Naive thymus-derived CD4-positive, alpha-beta T cell (primary cell): Measurements from ENCODE around the gene TRPV6. TPM values are rescaled to one million over a fixed set of nuclear protein-coding genes. Genes with fewer than 3 reads are reported as not detected.

ENCODE experiments used
- ATAC-seq: fragments of 150-1000 bp; cut with Tn5 transposase; 2 replicates; pipeline ENCODE4 v1.10.0; 2021; ENCODE audit warnings: mild to moderate bottlenecking, moderate library complexity
- CTCF ChIA-PET: fragments of 350-600 bp; sonication (Branson Sonifier 250); formaldehyde crosslinking; loops from one replicate; lab custom pipeline; 2021; ENCODE audit warnings: antibody characterized with exemption; lab: Charles Lee
- POLR2A ChIA-PET: fragments of 350-600 bp; sonication (Branson Sonifier 250); formaldehyde crosslinking; loops from one replicate; lab custom pipeline; 2021; ENCODE audit warnings: antibody characterized with exemption, inconsistent platforms; lab: Charles Lee
- DNase-seq, 9 donors: peaks; one replicate each; pipeline versions ENCODE4 v3.0.0 to v3.0.0-alpha.2; 2020 to 2022; ENCODE audit warnings: mixed read lengths in 1 of 9
- H3K27ac ChIP-seq: one replicate; pipeline ENCODE4 v1.7.0; 2013; ENCODE audit warnings: mild to moderate bottlenecking, low read depth, low read length, moderate library complexity
- H3K27me3 ChIP-seq, 2 donors: one replicate each; pipeline ENCODE4 v1.7.0; 2013; ENCODE audit warnings: low read length in 2 of 2, mild to moderate bottlenecking in 2 of 2, moderate library complexity in 2 of 2; ENCODE audit not compliant: control insufficient read depth in 2 of 2, insufficient read depth in 2 of 2
- H3K36me3 ChIP-seq, 3 experiments: 1 replicate in 2 of 3; 2 replicates in 1 of 3; pipeline ENCODE4 v1.7.0; 2013; ENCODE audit warnings: low read length in 3 of 3, mild to moderate bottlenecking in 3 of 3, moderate library complexity in 1 of 3; ENCODE audit not compliant: insufficient read depth in 3 of 3, control insufficient read depth in 2 of 3
- H3K4me1 ChIP-seq, 2 donors: one replicate each; pipeline ENCODE4 v1.7.0; 2013; ENCODE audit warnings: low read length in 2 of 2, mild to moderate bottlenecking in 2 of 2, moderate library complexity in 1 of 2; ENCODE audit not compliant: control insufficient read depth in 2 of 2, insufficient read depth in 2 of 2
- H3K4me3 ChIP-seq: 2 replicates; pipeline ENCODE4 v1.7.0; 2013; ENCODE audit warnings: mild to moderate bottlenecking, low read length
- H3K9me3 ChIP-seq, 3 experiments: 1 replicate in 2 of 3; 2 replicates in 1 of 3; pipeline ENCODE4 v1.7.0; 2013; ENCODE audit warnings: low read length in 3 of 3; ENCODE audit not compliant: control insufficient read depth in 2 of 3
- H3K27ac Mint-ChIP-seq, 9 donors: one replicate each; pipeline ENCODE4 v1.8.0; 2020 to 2022; ENCODE audit warnings: mixed read lengths in 9 of 9, mild to moderate bottlenecking in 8 of 9, moderate library complexity in 5 of 9, inconsistent platforms in 2 of 9
- H3K27me3 Mint-ChIP-seq, 5 donors: one replicate each; pipeline ENCODE4 v1.8.0; 2021 to 2022; ENCODE audit warnings: mixed read lengths in 5 of 5, mild to moderate bottlenecking in 1 of 5
- H3K36me3 Mint-ChIP-seq, 5 donors: one replicate each; pipeline ENCODE4 v1.8.0; 2020 to 2022; ENCODE audit warnings: mixed read lengths in 5 of 5, mild to moderate bottlenecking in 3 of 5, inconsistent platforms in 1 of 5
- H3K4me1 Mint-ChIP-seq, 7 donors: one replicate each; pipeline ENCODE4 v1.8.0; 2020 to 2022; ENCODE audit warnings: mixed read lengths in 7 of 7, mild to moderate bottlenecking in 3 of 7, inconsistent platforms in 1 of 7
- H3K4me3 Mint-ChIP-seq, 10 donors: one replicate each; pipeline ENCODE4 v1.8.0; 2020 to 2022; ENCODE audit warnings: mild to moderate bottlenecking in 10 of 10, mixed read lengths in 10 of 10, moderate library complexity in 6 of 10, inconsistent platforms in 2 of 10
- H3K9me3 Mint-ChIP-seq, 11 donors: one replicate each; pipeline ENCODE4 v1.8.0; 2020 to 2022; ENCODE audit warnings: mixed read lengths in 11 of 11, mild to moderate bottlenecking in 4 of 11, inconsistent platforms in 1 of 11, moderate library complexity in 1 of 11
- intact Hi-C, 2 donors: fragments of 100-400 bp; cut with micrococcal nuclease; formaldehyde crosslinking; loops; one replicate each; pipeline ENCODE4 v1.15.1; 2023
- polyA plus RNA-seq, 2 donors: library from polyadenylated mRNA; unstranded; fragments of 300-500 nt; fragmentation: Illumina TruSeq; gene quantifications; one replicate each; pipeline ENCODE4 v1.2.3, GENCODE V29; 2021
- total RNA-seq, 6 experiments: library from RNA in 5 of 6; stranded (reverse) in 5 of 6; gene quantifications; 1 replicate in 5 of 6; 2 replicates in 1 of 6; pipeline ENCODE4 v1.2.3 and lab custom pipeline; 2021 to 2026

TRPV6 gene
- total and polyA plus RNA-seq, 7 experiments from 2014 or later, result 0.05 TPM; not detected in 6

- Mint-ChIP-seq H3K4me3 (peak overlapping the region; percentile 58 to 99 (median 80)), H3K4me1 (peaks cover 18 to 68% (median 50%) of the 10 kb centered on the region in 7 donors), H3K27me3 (peaks cover 0 to 29% (median 0%) of the 10 kb centered on the region in 5 donors), H3K9me3 (no peaks in the 10 kb centered on the region), H3K27ac (peak overlapping the region in 7 of 9 donors; percentile 46 to 85 (median 78)), H3K36me3 (no peaks in the 10 kb centered on the region)
- Histone ChIP-seq H3K27ac (peak overlapping the region; percentile 69), H3K27me3 (no peaks in the 10 kb centered on the region), H3K9me3 (no peaks in the 10 kb centered on the region), H3K36me3 (peaks cover 0 to 5% (median 0%) of the 10 kb centered on the region in 3 experiments), H3K4me3 (peak overlapping the region; percentile 85), H3K4me1 (peaks cover 4 to 12% of the 10 kb centered on the region in 2 donors)
- DNase-seq, result peak in 1 of 9 donors; percentile 4
- CTCF ChIA-PET, result interaction anchor here (0.6 to 3.2 kb wide), 12 partner anchors 11 to 360 kb away, joined by 3 to 24 read pairs (median 6); no protein-coding TSS in a partner anchor
- no peak for ATAC-seq
- POLR2A ChIA-PET, result interaction anchor here (1.1 to 10.8 kb wide), 6 partner anchors 37 to 510 kb away, joined by 3 to 133 read pairs (median 5); no protein-coding TSS in a partner anchor
- intact Hi-C loops, result loop anchor here (2.0 kb wide), 2 partner anchors 18 to 40 kb away; no protein-coding TSS in a partner anchor
Observed at GRCh38 chr7:142855114-142855743, 30.3 kb downstream of the TRPV6 start.

- H3K4me3 ChIP-seq, result peak within 1 kb of the TSS; percentile 85
- POLR2A ChIA-PET, result interaction anchor here (0.9 to 10.8 kb wide), 9 partner anchors 21 to 552 kb away, joined by 3 to 133 read pairs (median 3); no protein-coding TSS in a partner anchor
- intact Hi-C loops, result loop anchor here (1.0 to 5.0 kb wide), 12 partner anchors 12 to 532 kb away; partner anchors contain the start of gene CASP2 (in 1 of the 2)
Observed at GRCh38 chr7:142854372-142855113, 31.0 kb downstream of the TRPV6 start, which contains the start of gene EPHB6. TSS of gene EPHB6 (plus strand) at chr7:142855076. CDS start at chr7:142863228, 8,152 bp downstream.

GRCh38 chr7:142853739-142854371, 31.7 kb downstream of the TRPV6 start:
- DNase-seq, result peak; percentile 56 to 74 (median 68)
- Histone ChIP-seq H3K9me3 (no peaks in the 10 kb centered on the region), H3K27me3 (no peaks in the 10 kb centered on the region), H3K4me1 (peaks cover 4 to 12% of the 10 kb centered on the region in 2 donors), H3K27ac (peak overlapping the region; percentile 69), H3K4me3 (peak overlapping the region; percentile 85), H3K36me3 (peaks cover 0 to 5% (median 0%) of the 10 kb centered on the region in 3 experiments)
- intact Hi-C loops, result loop anchor here (1.0 to 5.0 kb wide), 12 partner anchors 12 to 532 kb away; partner anchors contain the start of gene CASP2 (in 1 of the 2)
- Mint-ChIP-seq H3K36me3 (no peaks in the 10 kb centered on the region), H3K27me3 (peaks cover 0 to 30% (median 0%) of the 10 kb centered on the region in 5 donors), H3K27ac (peak overlapping the region; percentile 37 to 92 (median 89)), H3K4me3 (peak overlapping the region; percentile 90 to 99 (median 97)), H3K9me3 (no peaks in the 10 kb centered on the region), H3K4me1 (peaks cover 17 to 61% (median 39%) of the 10 kb centered on the region in 7 donors)
- ChIA-PET CTCF (interaction anchor here (1.5 to 3.2 kb wide), 7 partner anchors 13 to 361 kb away, joined by 4 to 24 read pairs (median 7); no protein-coding TSS in a partner anchor), POLR2A (interaction anchor here (0.6 to 10.8 kb wide), 9 partner anchors 22 to 551 kb away, joined by 3 to 133 read pairs (median 3); no protein-coding TSS in a partner anchor)
- peak; percentile 88 for ATAC-seq

More at GRCh38 chr7:142854372-142855113, 31.0 kb downstream of the TRPV6 start, which contains the start of gene EPHB6:
- H3K27me3 ChIP-seq, result no peaks in the 10 kb centered on the region
- CTCF ChIA-PET, result interaction anchor here (0.6 to 3.2 kb wide), 11 partner anchors 12 to 360 kb away, joined by 3 to 24 read pairs (median 6); no protein-coding TSS in a partner anchor
- ATAC-seq, result peak; percentile 64
- H3K4me1 Mint-ChIP-seq, result peaks cover 17 to 65% (median 43%) of the 10 kb centered on the region in 7 donors
- no peaks in the 10 kb centered on the region for H3K9me3 Mint-ChIP-seq
- no peaks in the 10 kb centered on the region for H3K36me3 Mint-ChIP-seq
- H3K4me3 Mint-ChIP-seq, result peak within 1 kb of the TSS; percentile 90 to 99 (median 97)
- peak within 1 kb of the TSS; percentile 69 for H3K27ac ChIP-seq
- no peaks in the 10 kb centered on the region for H3K9me3 ChIP-seq
- DNase-seq, result peak; percentile 43 to 78 (median 50)
- peaks cover 0 to 5% (median 0%) of the 10 kb centered on the region in 3 experiments for H3K36me3 ChIP-seq
- H3K27ac Mint-ChIP-seq, result peak within 1 kb of the TSS; percentile 74 to 92 (median 89)
- peaks cover 4 to 12% of the 10 kb centered on the region in 2 donors for H3K4me1 ChIP-seq
- peaks cover 0 to 27% (median 0%) of the 10 kb centered on the region in 5 donors for H3K27me3 Mint-ChIP-seq

DNA sequence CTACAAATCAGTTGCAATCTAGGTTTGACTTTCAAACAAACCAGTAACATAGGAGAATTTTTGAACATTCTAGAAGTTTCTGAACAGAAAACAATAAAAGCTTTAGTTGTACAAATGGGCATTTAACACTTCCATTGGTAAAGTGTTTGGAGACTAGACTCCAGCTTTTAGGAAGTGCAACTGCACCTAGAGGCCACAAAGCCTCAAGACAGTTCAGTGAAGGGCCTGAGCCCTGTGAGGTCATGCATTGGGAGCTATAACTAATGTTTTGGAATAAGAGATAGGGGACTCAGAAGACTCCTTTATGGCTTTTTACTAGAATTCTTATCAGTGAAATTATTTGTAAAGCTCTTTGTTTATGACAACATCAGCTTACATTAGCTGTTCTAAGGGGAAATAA, 33.6 kb downstream of the TRPV6 start:
- Histone ChIP-seq H3K36me3 (peaks cover 0 to 5% (median 0%) of the 10 kb centered on the region in 3 experiments), H3K4me1 (peaks cover 4 to 12% of the 10 kb centered on the region in 2 donors), H3K27ac (no peak overlapping the region), H3K9me3 (no peaks in the 10 kb centered on the region), H3K27me3 (no peaks in the 10 kb centered on the region), H3K4me3 (no peak overlapping the region)
- Mint-ChIP-seq H3K9me3 (no peaks in the 10 kb centered on the region), H3K27ac (no peak overlapping the region), H3K4me3 (no peak overlapping the region), H3K4me1 (peaks cover 15 to 49% (median 29%) of the 10 kb centered on the region in 7 donors), H3K27me3 (peaks cover 0 to 38% (median 0%) of the 10 kb centered on the region in 5 donors), H3K36me3 (no peaks in the 10 kb centered on the region)
- ATAC-seq (no peak), DNase-seq (no peak)
- ChIA-PET CTCF (interaction anchor here (0.6 to 1.6 kb wide), 8 partner anchors 9 to 364 kb away, joined by 3 to 6 read pairs (median 4); no protein-coding TSS in a partner anchor), POLR2A (interaction anchor here (0.5 to 1.6 kb wide), 10 partner anchors 9 to 215 kb away, joined by 3 to 9 read pairs (median 3); no protein-coding TSS in a partner anchor)
- intact Hi-C loops, result loop anchor here in 1 of 2 donors (5.0 kb wide), 3 partner anchors 405 to 530 kb away; partner anchors contain the start of gene CASP2

GRCh38 chr7:142851269-142851668, 34.3 kb downstream of the TRPV6 start:
- no peaks in the 10 kb centered on the region for H3K9me3 Mint-ChIP-seq
- peaks cover 0 to 34% (median 0%) of the 10 kb centered on the region in 5 donors for H3K27me3 Mint-ChIP-seq
- ChIA-PET POLR2A (interaction anchor here (0.5 to 1.6 kb wide), 7 partner anchors 10 to 214 kb away, joined by 3 to 9 read pairs (median 3); no protein-coding TSS in a partner anchor), CTCF (interaction anchor here (0.6 to 1.6 kb wide), 8 partner anchors 8 to 503 kb away, joined by 3 to 6 read pairs (median 4); no protein-coding TSS in a partner anchor)
- peaks cover 11 to 42% (median 24%) of the 10 kb centered on the region in 7 donors for H3K4me1 Mint-ChIP-seq
- no peaks in the 10 kb centered on the region for H3K9me3 ChIP-seq
- peaks cover 4 to 9% of the 10 kb centered on the region in 2 donors for H3K4me1 ChIP-seq
- no peak for ATAC-seq
- H3K4me3 ChIP-seq, result no peak overlapping the region
- no peak overlapping the region for H3K27ac ChIP-seq
- DNase-seq, result no peak
- no peaks in the 10 kb centered on the region for H3K36me3 Mint-ChIP-seq
- H3K4me3 Mint-ChIP-seq, result peak overlapping the region in 3 of 10 donors; percentile 20 to 50 (median 27)
- intact Hi-C loops, result loop anchor here in 1 of 2 donors (5.0 kb wide), 3 partner anchors 404 to 529 kb away; partner anchors contain the start of gene CASP2
- H3K27me3 ChIP-seq, result no peaks in the 10 kb centered on the region
- H3K36me3 ChIP-seq, result peaks cover 0 to 5% (median 0%) of the 10 kb centered on the region in 3 experiments
- H3K27ac Mint-ChIP-seq, result peak overlapping the region in 2 of 9 donors; percentile 2 to 32
